OCI-LY1 (cell line): Measurements from ENCODE around the gene MCCC2.

Experiments
- CTCF ChIP-seq: fragments of 200-600 bp; sonication (generic), shearing (Covaris generic); IDR thresholded peaks from 2 replicates; pipeline ENCODE4 v1.5.1; 2017; ENCODE audit warnings: mild to moderate bottlenecking, antibody characterized with exemption, low read length, moderate library complexity, mixed read lengths
- EZH2 ChIP-seq: fragments of 200-600 bp; sonication (generic), shearing (Covaris generic); IDR thresholded peaks from 2 replicates; pipeline ENCODE4 v1.8.0; 2017; ENCODE audit warnings: borderline replicate concordance, mixed run types, mild to moderate bottlenecking, antibody characterized with exemption, low read length, moderate library complexity, mixed read lengths

GRCh38 chr5:71695595-71695994, 108.5 kb downstream of the MCCC2 start:
- TF ChIP-seq CTCF (no peak), EZH2 (no peak)
